ENCODE results near the gene SLC35G6.

SLC35G6 gene

DNA sequence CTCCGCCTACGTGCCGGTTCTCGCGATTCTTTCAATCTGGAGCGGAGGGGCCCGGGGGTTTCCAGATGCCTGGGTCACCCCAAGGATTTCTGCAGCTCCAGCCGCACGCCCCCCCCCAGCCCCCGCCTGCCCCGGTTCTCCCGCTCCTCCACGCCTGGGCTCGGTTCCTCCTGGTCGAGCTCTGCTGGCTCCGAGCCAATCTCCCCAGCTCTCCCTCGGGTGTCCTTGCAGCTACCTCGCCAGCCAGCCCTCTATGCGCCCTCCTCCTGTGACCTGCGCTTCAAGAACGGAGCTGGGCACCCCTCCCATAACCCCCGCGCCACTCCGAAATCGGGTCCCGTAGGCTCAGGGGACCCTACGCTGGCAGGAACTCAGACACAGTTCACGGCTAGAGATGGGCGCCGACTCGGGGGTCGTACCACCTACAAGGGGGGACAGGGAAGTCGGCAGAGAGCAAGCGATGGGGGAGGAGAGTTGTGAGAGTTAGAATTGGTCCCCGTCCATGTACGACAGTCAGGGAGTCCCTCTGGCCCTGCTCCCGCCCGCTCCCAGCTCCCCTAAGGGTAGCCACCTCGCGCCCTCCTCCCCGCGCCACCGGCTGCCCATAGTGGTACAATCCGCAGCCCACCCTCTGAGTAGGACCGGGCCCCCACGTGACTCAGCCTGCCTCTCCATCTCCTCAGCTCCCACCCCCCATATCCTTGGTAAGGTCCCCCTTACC lies 41.0 kb upstream of the SLC35G6 start:
- FAIRE-seq (peak; percentile 90), DNase-seq (ENCODE audit: insufficient read length, low spot score) (no peak)
- TF ChIP-seq TAF1 (IDR thresholded peaks at IDR 0.05; ENCODE audit: low read depth, low read length) (no peak; the same call in 1 of the 2 replicates), POLR2A (IDR thresholded peaks at IDR 0.05; ENCODE audit: low read depth, low read length) (no peak), POU2F2 (IDR thresholded peaks at IDR 0.05; ENCODE audit: low read depth, low read length) (no peak), SPI1 (IDR thresholded peaks at IDR 0.05; ENCODE audit: low read depth, low read length) (no peak)

DNA sequence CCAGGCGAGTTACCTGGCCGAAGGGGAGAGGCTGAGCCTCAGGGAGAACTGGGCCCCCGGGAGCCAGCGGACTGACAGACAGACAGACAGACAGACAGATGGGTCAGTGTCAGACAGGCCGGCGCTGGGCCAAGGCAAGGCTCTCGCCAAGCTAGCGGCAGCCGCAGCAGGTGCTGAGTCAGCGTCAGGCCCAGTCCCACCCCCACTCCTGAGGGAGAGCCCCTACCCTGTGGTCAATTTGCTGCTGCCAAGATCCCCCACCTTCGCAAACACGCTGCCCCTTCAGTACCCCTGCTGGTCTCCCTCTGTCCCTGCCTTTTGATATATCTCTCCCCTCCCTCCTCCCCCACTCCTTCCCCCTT lies 40.4 kb upstream of the SLC35G6 start:
- DNase-seq (ENCODE audit: insufficient read length, low spot score) (no peak), FAIRE-seq (no peak)
- TF ChIP-seq POU2F2 (IDR thresholded peaks at IDR 0.05; ENCODE audit: low read depth, low read length) (peak; percentile 36; the same call in 1 of the 2 replicates), POLR2AphosphoS5 (IDR thresholded peaks at IDR 0.05; ENCODE audit: low read depth, low read length) (no peak), TAF1 (IDR thresholded peaks at IDR 0.05; ENCODE audit: low read depth, low read length) (peak; percentile 38)

- no peak for DNase-seq (ENCODE audit: insufficient read length, low spot score)
- no peak for TF ChIP-seq POLR2A (IDR thresholded peaks at IDR 0.05; ENCODE audit: low read depth, low read length)
- TF ChIP-seq POLR2AphosphoS5 (IDR thresholded peaks at IDR 0.05; ENCODE audit: low read depth, low read length) = no peak
- TF ChIP-seq SPI1 (IDR thresholded peaks at IDR 0.05; ENCODE audit: low read depth, low read length) = no peak
- TF ChIP-seq TAF1 (IDR thresholded peaks at IDR 0.05; ENCODE audit: low read depth, low read length) = no peak
- TF ChIP-seq POU2F2 (IDR thresholded peaks at IDR 0.05; ENCODE audit: low read depth, low read length) = no peak
- no peak for TF ChIP-seq PAX5 (IDR thresholded peaks at IDR 0.05; ENCODE audit: insufficient read depth, low read length, severe bottlenecking)
Measured at GRCh38 chr17:7441266-7441665, 40.0 kb upstream of the SLC35G6 start.

GRCh38 chr17:7442142-7442541 lies 39.1 kb upstream of the SLC35G6 start:
- DNase-seq (ENCODE audit: insufficient read length, low spot score) = no peak
- TF ChIP-seq POLR2AphosphoS5 (IDR thresholded peaks at IDR 0.05; ENCODE audit: low read depth, low read length) (no peak), POLR2A (IDR thresholded peaks at IDR 0.05; ENCODE audit: low read depth, low read length) (no peak), PAX5 (IDR thresholded peaks at IDR 0.05; ENCODE audit: insufficient read depth, low read length, severe bottlenecking) (no peak), POU2F2 (IDR thresholded peaks at IDR 0.05; ENCODE audit: low read depth, low read length) (no peak), TAF1 (IDR thresholded peaks at IDR 0.05; ENCODE audit: low read depth, low read length) (no peak), SPI1 (IDR thresholded peaks at IDR 0.05; ENCODE audit: low read depth, low read length) (no peak)
- FAIRE-seq = no peak

More at GRCh38 chr17:7441266-7441665, 40.0 kb upstream of the SLC35G6 start:
- FAIRE-seq = no peak

- DNase-seq (ENCODE audit: insufficient read length, low spot score) (no peak), FAIRE-seq (no peak)
- TF ChIP-seq PAX5 (IDR thresholded peaks at IDR 0.05; ENCODE audit: insufficient read depth, low read length, severe bottlenecking) (no peak), POLR2A (IDR thresholded peaks at IDR 0.05; ENCODE audit: low read depth, low read length) (no peak), SPI1 (IDR thresholded peaks at IDR 0.05; ENCODE audit: low read depth, low read length) (no peak), POLR2AphosphoS5 (IDR thresholded peaks at IDR 0.05; ENCODE audit: low read depth, low read length) (no peak), TAF1 (IDR thresholded peaks at IDR 0.05; ENCODE audit: low read depth, low read length) (no peak), POU2F2 (IDR thresholded peaks at IDR 0.05; ENCODE audit: low read depth, low read length) (no peak)
Measured at GRCh38 chr17:7443499-7444485, 37.5 kb upstream of the SLC35G6 start.

GRCh38 chr17:7444682-7445618 lies 36.3 kb upstream of the SLC35G6 start, which contains the start of gene CHRNB1:
Gene CHRNB1 (plus strand): TSS chr17:7445061. CDS start chr17:7445128, 67 bp downstream.
- DNase-seq (ENCODE audit: insufficient read length, low spot score) (no peak), FAIRE-seq (peak; percentile 84)
- TF ChIP-seq SPI1 (IDR thresholded peaks at IDR 0.05; ENCODE audit: low read depth, low read length) = no peak
- no peak for TF ChIP-seq TAF1 (IDR thresholded peaks at IDR 0.05; ENCODE audit: low read depth, low read length)
- no peak for TF ChIP-seq POLR2AphosphoS5 (IDR thresholded peaks at IDR 0.05; ENCODE audit: low read depth, low read length)
- no peak for TF ChIP-seq PAX5 (IDR thresholded peaks at IDR 0.05; ENCODE audit: insufficient read depth, low read length, severe bottlenecking)
- no peak for TF ChIP-seq POLR2A (IDR thresholded peaks at IDR 0.05; ENCODE audit: low read depth, low read length)
- no peak for TF ChIP-seq POU2F2 (IDR thresholded peaks at IDR 0.05; ENCODE audit: low read depth, low read length)

DNA sequence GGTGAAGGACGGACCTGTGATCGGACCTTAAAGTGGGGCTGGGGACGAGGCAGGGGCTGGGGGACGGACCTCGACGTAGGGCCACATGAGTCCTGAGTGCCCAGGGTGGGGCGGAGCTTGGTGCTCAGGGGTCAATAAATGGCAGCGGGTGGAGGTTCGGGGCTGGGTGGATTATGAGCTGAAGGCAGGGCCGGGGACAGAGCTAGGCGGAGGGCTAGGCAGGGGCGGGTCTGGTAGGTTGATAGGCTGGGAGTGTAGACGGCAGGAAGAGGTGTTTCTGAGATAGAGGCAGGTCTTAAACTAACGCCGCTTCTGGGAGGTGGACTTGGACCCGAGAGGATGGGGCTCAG lies 35.7 kb upstream of the SLC35G6 start:
- FAIRE-seq = peak; percentile 85

GRCh38 chr17:7448461-7448860 lies 32.8 kb upstream of the SLC35G6 start:
- DNase-seq (ENCODE audit: insufficient read length, low spot score) (no peak), FAIRE-seq (no peak)
- TF ChIP-seq POLR2AphosphoS5 (IDR thresholded peaks at IDR 0.05; ENCODE audit: low read depth, low read length) = no peak
- TF ChIP-seq TAF1 (IDR thresholded peaks at IDR 0.05; ENCODE audit: low read depth, low read length) = no peak
- TF ChIP-seq SPI1 (IDR thresholded peaks at IDR 0.05; ENCODE audit: low read depth, low read length) = no peak
- TF ChIP-seq PAX5 (IDR thresholded peaks at IDR 0.05; ENCODE audit: insufficient read depth, low read length, severe bottlenecking) = no peak
- TF ChIP-seq POLR2A (IDR thresholded peaks at IDR 0.05; ENCODE audit: low read depth, low read length) = no peak
- TF ChIP-seq POU2F2 (IDR thresholded peaks at IDR 0.05; ENCODE audit: low read depth, low read length) = no peak

More for the DNA sequence above, 35.7 kb upstream of the SLC35G6 start:
- TF ChIP-seq PAX5 (IDR thresholded peaks at IDR 0.05; ENCODE audit: insufficient read depth, low read length, severe bottlenecking) = no peak
- TF ChIP-seq POU2F2 (IDR thresholded peaks at IDR 0.05; ENCODE audit: low read depth, low read length) = no peak
- TF ChIP-seq SPI1 (IDR thresholded peaks at IDR 0.05; ENCODE audit: low read depth, low read length) = no peak
- no peak for TF ChIP-seq TAF1 (IDR thresholded peaks at IDR 0.05; ENCODE audit: low read depth, low read length)
- no peak for TF ChIP-seq POLR2AphosphoS5 (IDR thresholded peaks at IDR 0.05; ENCODE audit: low read depth, low read length)
- no peak for TF ChIP-seq POLR2A (IDR thresholded peaks at IDR 0.05; ENCODE audit: low read depth, low read length)
- no peak for DNase-seq (ENCODE audit: insufficient read length, low spot score)
